ENCODE data around the gene AAK1. TPM values are rescaled to one million over a fixed set of nuclear protein-coding genes. Genes with fewer than 3 reads are reported as not detected.

The AAK1 gene
- total and polyA plus RNA-seq, 2 experiments from 2014 or later = 39.0 to 52.4 TPM

GRCh38 chr2:69571189-69571588, 72.3 kb downstream of the AAK1 start:
- Mint-ChIP-seq H3K4me3 (no peak overlapping the region), H3K27ac (no peak overlapping the region)
- H4K20me1 ChIP-seq (replicated peaks; ENCODE audit: insufficient read depth) = no peaks in the 10 kb centered on the region; the same call in 1 of the 2 replicates

More at GRCh38 chr2:69571189-69571588, 72.3 kb downstream of the AAK1 start:
- no peak overlapping the region for H3K4me2 ChIP-seq
- no peaks in the 10 kb centered on the region for H3F3A ChIP-seq (replicated peaks; ENCODE audit: low read depth)
- H3K27ac ChIP-seq (ENCODE audit: low read depth) = no peak overlapping the region
- Mint-ChIP-seq H3K27me3 (ENCODE audit: insufficient read depth, low read depth, poor library complexity) (peaks cover 2% of the 10 kb centered on the region), H3K4me1 (no peaks in the 10 kb centered on the region; the same call in 1 of the 3 replicates), H3K9me3 (no peaks in the 10 kb centered on the region), H3K36me3 (ENCODE audit: low read depth) (no peaks in the 10 kb centered on the region)
- H3K4me1 ChIP-seq (ENCODE audit: insufficient read depth) = no peaks in the 10 kb centered on the region
- ATAC-seq (no peak), DNase-seq (ENCODE audit: low spot score) (no peak)
- TF ChIP-seq NANOG (IDR thresholded peaks at IDR 0.05; ENCODE audit: borderline replicate concordance) = no peak
- no peak for TF ChIP-seq EZH2phosphoT487 (IDR thresholded peaks at IDR 0.05; ENCODE audit: unreplicated experiment)
- no peak for TF ChIP-seq STAT1 (IDR thresholded peaks at IDR 0.05; ENCODE audit: unreplicated experiment)
- no peak for TF ChIP-seq EZH2 (IDR thresholded peaks at IDR 0.05; ENCODE audit: low read depth, unreplicated experiment)
- no peak for TF ChIP-seq CREB1 (CRISPR knock-in tag; IDR thresholded peaks at IDR 0.05; ENCODE audit: low read depth)
- TF ChIP-seq CTCF (conservative IDR thresholded peaks at IDR 0.05; ENCODE audit: low read depth in 2 of 2) = no peak
- TF ChIP-seq, protein P1, sequence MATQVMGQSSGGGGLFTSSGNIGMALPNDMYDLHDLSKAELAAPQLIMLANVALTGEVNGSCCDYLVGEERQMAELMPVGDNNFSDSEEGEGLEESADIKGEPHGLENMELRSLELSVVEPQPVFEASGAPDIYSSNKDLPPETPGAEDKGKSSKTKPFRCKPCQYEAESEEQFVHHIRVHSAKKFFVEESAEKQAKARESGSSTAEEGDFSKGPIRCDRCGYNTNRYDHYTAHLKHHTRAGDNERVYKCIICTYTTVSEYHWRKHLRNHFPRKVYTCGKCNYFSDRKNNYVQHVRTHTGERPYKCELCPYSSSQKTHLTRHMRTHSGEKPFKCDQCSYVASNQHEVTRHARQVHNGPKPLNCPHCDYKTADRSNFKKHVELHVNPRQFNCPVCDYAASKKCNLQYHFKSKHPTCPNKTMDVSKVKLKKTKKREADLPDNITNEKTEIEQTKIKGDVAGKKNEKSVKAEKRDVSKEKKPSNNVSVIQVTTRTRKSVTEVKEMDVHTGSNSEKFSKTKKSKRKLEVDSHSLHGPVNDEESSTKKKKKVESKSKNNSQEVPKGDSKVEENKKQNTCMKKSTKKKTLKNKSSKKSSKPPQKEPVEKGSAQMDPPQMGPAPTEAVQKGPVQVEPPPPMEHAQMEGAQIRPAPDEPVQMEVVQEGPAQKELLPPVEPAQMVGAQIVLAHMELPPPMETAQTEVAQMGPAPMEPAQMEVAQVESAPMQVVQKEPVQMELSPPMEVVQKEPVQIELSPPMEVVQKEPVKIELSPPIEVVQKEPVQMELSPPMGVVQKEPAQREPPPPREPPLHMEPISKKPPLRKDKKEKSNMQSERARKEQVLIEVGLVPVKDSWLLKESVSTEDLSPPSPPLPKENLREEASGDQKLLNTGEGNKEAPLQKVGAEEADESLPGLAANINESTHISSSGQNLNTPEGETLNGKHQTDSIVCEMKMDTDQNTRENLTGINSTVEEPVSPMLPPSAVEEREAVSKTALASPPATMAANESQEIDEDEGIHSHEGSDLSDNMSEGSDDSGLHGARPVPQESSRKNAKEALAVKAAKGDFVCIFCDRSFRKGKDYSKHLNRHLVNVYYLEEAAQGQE (IDR thresholded peaks at IDR 0.05; ENCODE audit: unreplicated experiment) = no peak
- TF ChIP-seq, protein P2, sequence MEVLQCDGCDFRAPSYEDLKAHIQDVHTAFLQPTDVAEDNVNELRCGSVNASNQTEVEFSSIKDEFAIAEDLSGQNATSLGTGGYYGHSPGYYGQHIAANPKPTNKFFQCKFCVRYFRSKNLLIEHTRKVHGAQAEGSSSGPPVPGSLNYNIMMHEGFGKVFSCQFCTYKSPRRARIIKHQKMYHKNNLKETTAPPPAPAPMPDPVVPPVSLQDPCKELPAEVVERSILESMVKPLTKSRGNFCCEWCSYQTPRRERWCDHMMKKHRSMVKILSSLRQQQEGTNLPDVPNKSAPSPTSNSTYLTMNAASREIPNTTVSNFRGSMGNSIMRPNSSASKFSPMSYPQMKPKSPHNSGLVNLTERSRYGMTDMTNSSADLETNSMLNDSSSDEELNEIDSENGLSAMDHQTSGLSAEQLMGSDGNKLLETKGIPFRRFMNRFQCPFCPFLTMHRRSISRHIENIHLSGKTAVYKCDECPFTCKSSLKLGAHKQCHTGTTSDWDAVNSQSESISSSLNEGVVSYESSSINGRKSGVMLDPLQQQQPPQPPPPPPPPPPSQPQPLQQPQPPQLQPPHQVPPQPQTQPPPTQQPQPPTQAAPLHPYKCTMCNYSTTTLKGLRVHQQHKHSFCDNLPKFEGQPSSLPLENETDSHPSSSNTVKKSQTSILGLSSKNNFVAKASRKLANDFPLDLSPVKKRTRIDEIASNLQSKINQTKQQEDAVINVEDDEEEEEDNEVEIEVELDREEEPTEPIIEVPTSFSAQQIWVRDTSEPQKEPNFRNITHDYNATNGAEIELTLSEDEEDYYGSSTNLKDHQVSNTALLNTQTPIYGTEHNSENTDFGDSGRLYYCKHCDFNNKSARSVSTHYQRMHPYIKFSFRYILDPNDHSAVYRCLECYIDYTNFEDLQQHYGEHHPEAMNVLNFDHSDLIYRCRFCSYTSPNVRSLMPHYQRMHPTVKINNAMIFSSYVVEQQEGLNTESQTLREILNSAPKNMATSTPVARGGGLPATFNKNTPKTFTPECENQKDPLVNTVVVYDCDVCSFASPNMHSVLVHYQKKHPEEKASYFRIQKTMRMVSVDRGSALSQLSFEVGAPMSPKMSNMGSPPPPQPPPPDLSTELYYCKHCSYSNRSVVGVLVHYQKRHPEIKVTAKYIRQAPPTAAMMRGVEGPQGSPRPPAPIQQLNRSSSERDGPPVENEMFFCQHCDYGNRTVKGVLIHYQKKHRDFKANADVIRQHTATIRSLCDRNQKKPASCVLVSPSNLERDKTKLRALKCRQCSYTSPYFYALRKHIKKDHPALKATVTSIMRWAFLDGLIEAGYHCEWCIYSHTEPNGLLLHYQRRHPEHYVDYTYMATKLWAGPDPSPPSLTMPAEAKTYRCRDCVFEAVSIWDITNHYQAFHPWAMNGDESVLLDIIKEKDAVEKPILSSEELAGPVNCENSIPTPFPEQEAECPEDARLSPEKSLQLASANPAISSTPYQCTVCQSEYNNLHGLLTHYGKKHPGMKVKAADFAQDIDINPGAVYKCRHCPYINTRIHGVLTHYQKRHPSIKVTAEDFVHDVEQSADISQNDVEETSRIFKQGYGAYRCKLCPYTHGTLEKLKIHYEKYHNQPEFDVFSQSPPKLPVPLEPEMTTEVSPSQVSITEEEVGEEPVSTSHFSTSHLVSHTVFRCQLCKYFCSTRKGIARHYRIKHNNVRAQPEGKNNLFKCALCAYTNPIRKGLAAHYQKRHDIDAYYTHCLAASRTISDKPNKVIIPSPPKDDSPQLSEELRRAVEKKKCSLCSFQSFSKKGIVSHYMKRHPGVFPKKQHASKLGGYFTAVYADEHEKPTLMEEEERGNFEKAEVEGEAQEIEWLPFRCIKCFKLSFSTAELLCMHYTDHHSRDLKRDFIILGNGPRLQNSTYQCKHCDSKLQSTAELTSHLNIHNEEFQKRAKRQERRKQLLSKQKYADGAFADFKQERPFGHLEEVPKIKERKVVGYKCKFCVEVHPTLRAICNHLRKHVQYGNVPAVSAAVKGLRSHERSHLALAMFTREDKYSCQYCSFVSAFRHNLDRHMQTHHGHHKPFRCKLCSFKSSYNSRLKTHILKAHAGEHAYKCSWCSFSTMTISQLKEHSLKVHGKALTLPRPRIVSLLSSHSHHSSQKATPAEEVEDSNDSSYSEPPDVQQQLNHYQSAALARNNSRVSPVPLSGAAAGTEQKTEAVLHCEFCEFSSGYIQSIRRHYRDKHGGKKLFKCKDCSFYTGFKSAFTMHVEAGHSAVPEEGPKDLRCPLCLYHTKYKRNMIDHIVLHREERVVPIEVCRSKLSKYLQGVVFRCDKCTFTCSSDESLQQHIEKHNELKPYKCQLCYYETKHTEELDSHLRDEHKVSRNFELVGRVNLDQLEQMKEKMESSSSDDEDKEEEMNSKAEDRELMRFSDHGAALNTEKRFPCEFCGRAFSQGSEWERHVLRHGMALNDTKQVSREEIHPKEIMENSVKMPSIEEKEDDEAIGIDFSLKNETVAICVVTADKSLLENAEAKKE (CRISPR knock-in tag; IDR thresholded peaks at IDR 0.05) = no peak
- no peak for TF ChIP-seq POLR2AphosphoS5 (IDR thresholded peaks at IDR 0.05; ENCODE audit: low read depth)
- no peak for TF ChIP-seq ZNF114 (CRISPR knock-in tag; IDR thresholded peaks at IDR 0.05)
- no peak for TF ChIP-seq JUNB (IDR thresholded peaks at IDR 0.05; ENCODE audit: unreplicated experiment)
- TF ChIP-seq ZNF331 (CRISPR knock-in tag; IDR thresholded peaks at IDR 0.05; ENCODE audit: low read depth) = no peak
- TF ChIP-seq, protein P3, sequence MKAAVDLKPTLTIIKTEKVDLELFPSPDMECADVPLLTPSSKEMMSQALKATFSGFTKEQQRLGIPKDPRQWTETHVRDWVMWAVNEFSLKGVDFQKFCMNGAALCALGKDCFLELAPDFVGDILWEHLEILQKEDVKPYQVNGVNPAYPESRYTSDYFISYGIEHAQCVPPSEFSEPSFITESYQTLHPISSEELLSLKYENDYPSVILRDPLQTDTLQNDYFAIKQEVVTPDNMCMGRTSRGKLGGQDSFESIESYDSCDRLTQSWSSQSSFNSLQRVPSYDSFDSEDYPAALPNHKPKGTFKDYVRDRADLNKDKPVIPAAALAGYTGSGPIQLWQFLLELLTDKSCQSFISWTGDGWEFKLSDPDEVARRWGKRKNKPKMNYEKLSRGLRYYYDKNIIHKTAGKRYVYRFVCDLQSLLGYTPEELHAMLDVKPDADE (IDR thresholded peaks at IDR 0.05) = no peak
- H3K9me2 ChIP-seq (ENCODE audit: insufficient read depth) = no peaks in the 10 kb centered on the region
- H3K4me3 ChIP-seq = no peak overlapping the region
- H3K36me3 ChIP-seq (ENCODE audit: insufficient read depth) = no peaks in the 10 kb centered on the region
- H3K79me2 ChIP-seq (replicated peaks; ENCODE audit: insufficient read depth) = peaks cover 5% of the 10 kb centered on the region; the same call in 1 of the 2 replicates
- H2AFZ ChIP-seq = no peak overlapping the region
- H3K27me3 ChIP-seq (ENCODE audit: insufficient read depth) = no peaks in the 10 kb centered on the region

Measured in GM23338 (cell line).